ENCODE data around the gene SRGAP2B.
"Not testable (repeated sequence)": the region's sequence is repeated elsewhere in the genome, so short reads cannot be mapped to it uniquely, and the experiment has no call there.

SRGAP2B gene

GRCh38 chr1:145095284-145096057 is at the start of gene SRGAP2B, which contains the start of gene FAM72D:
SRGAP2B (minus strand) TSS chr1:145095328; CDS start chr1:145092901, 2,427 bp downstream.
FAM72D (plus strand) TSS chr1:145095974; CDS start chr1:145096848, 874 bp downstream.
- not testable (repeated sequence) for DNase-seq

- DNase-seq: not testable (repeated sequence)
Measured at GRCh38 chr1:145144264-145144913, 49.3 kb upstream of the SRGAP2B start.

GRCh38 chr1:145140549-145140948 is 45.4 kb upstream of the SRGAP2B start:
- DNase-seq: not testable (repeated sequence)

- DNase-seq: not testable (repeated sequence)
Measured at GRCh38 chr1:145134476-145134875, 39.3 kb upstream of the SRGAP2B start.

GRCh38 chr1:145128697-145129469 is 33.8 kb upstream of the SRGAP2B start:
- peak; percentile 0 for DNase-seq

- not testable (repeated sequence) for DNase-seq
Measured at GRCh38 chr1:145127144-145127543, 32.0 kb upstream of the SRGAP2B start.

- not testable (repeated sequence) for DNase-seq
Measured at GRCh38 chr1:145125112-145125511, 30.0 kb upstream of the SRGAP2B start.

- DNase-seq: not testable (repeated sequence)
Measured at GRCh38 chr1:145123992-145124641, 29.0 kb upstream of the SRGAP2B start.

GRCh38 chr1:145123062-145123395 is 27.9 kb upstream of the SRGAP2B start:
- DNase-seq: not testable (repeated sequence)

- DNase-seq: not testable (repeated sequence)
Measured at GRCh38 chr1:145122344-145123061, 27.4 kb upstream of the SRGAP2B start.

- not testable (repeated sequence) for DNase-seq
Measured at GRCh38 chr1:145119842-145120241, 24.7 kb upstream of the SRGAP2B start.

GRCh38 chr1:145115587-145116493 is 20.7 kb upstream of the SRGAP2B start:
- DNase-seq: not testable (repeated sequence)

- not testable (repeated sequence) for DNase-seq
Measured at GRCh38 chr1:145114560-145115057, 19.5 kb upstream of the SRGAP2B start.

GRCh38 chr1:145112703-145113102 is 17.6 kb upstream of the SRGAP2B start:
- not testable (repeated sequence) for DNase-seq

- DNase-seq: not testable (repeated sequence)
Measured at GRCh38 chr1:145111674-145112073, 16.5 kb upstream of the SRGAP2B start.

- DNase-seq: not testable (repeated sequence)
Measured at GRCh38 chr1:145103294-145103693, 8.2 kb upstream of the SRGAP2B start.

GRCh38 chr1:145101725-145102124 is 6.6 kb upstream of the SRGAP2B start:
- DNase-seq: not testable (repeated sequence)

GRCh38 chr1:145094655-145095211 is 395 bp downstream of the SRGAP2B start:
- DNase-seq: not testable (repeated sequence)

- not testable (repeated sequence) for DNase-seq
Measured at GRCh38 chr1:145093517-145094149, 1.5 kb downstream of the SRGAP2B start.
